Gastroesophageal sphincter (tissue), 4 donors: ENCODE results near the gene FAM193A. TPM values are rescaled to one million over a fixed set of nuclear protein-coding genes. Genes with fewer than 3 reads are reported as not detected.

ENCODE experiments used
- ATAC-seq: fragments of 150-250 bp; one replicate; pipeline ENCODE4 v1.9.1; 2016; ENCODE audit warnings: mild to moderate bottlenecking, moderate library complexity
- H3K27ac ChIP-seq, 4 donors: fragments of 200-600 bp; sonication (generic) in 3 of 4; 1 replicate in 3 of 4; 2 replicates in 1 of 4; pipeline ENCODE4 v1.5.1; 2016 to 2019
- H3K27me3 ChIP-seq: fragments of 200-600 bp; sonication (generic); one replicate; pipeline ENCODE4 v1.5.1; 2019
- H3K36me3 ChIP-seq, 2 donors: fragments of 200-600 bp; sonication (generic); one replicate each; pipeline ENCODE4 v1.5.1; 2019; ENCODE audit warnings: control low read depth in 1 of 2
- H3K4me1 ChIP-seq, 3 donors: fragments of 200-600 bp; sonication (generic); 1 replicate in 2 of 3; 2 replicates in 1 of 3; pipeline ENCODE4 v1.5.1; 2016 to 2019; ENCODE audit warnings: control low read depth in 2 of 3
- H3K4me3 ChIP-seq, 2 donors: fragments of 200-600 bp; sonication (generic); one replicate each; pipeline ENCODE4 v1.5.1; 2019; ENCODE audit warnings: mild to moderate bottlenecking in 1 of 2, moderate library complexity in 1 of 2
- H3K9me3 ChIP-seq, 3 donors: fragments of 200-600 bp; sonication (generic); one replicate each; pipeline ENCODE4 v1.5.1; 2017 to 2019; ENCODE audit warnings: control low read depth in 2 of 3
- CTCF ChIP-seq, 4 experiments: fragments of 200-600 bp in 2 of 4; fragments of 450-650 bp in 2 of 4; sonication (generic) in 1 of 4; IDR thresholded peaks; one replicate each; pipeline ENCODE4 v1.5.1; 2017 to 2019; ENCODE audit warnings: antibody characterized with exemption in 4 of 4, mild to moderate bottlenecking in 2 of 4, moderate library complexity in 2 of 4
- EP300 ChIP-seq: sonication (generic); formaldehyde crosslinking; IDR thresholded peaks from one replicate; pipeline ENCODE4 v1.6.1; 2017; ENCODE audit warnings: antibody characterized with exemption, mild to moderate bottlenecking
- POLR2A ChIP-seq, 2 donors: fragments of 450-650 bp; IDR thresholded peaks; one replicate each; pipeline ENCODE4 v1.6.1; 2017; ENCODE audit warnings: antibody characterized with exemption in 2 of 2, mild to moderate bottlenecking in 2 of 2, moderate library complexity in 1 of 2
- POLR2AphosphoS5 ChIP-seq: sonication (generic); formaldehyde crosslinking; IDR thresholded peaks from one replicate; pipeline ENCODE4 v1.6.1; 2017; ENCODE audit warnings: antibody characterized with exemption
- WGBS, 2 donors: methylation state at CpG; one replicate each; pipeline ENCODE4 v1.1.5; 2018; ENCODE audit warnings: low coverage in 1 of 2; 5-methylcytosine and 5-hydroxymethylcytosine counted together
- total RNA-seq, 4 donors: library from RNA; depleted of rRNA; stranded (reverse); fragments of >200 nt; gene quantifications; one replicate each; pipeline ENCODE4 v1.1.0, GENCODE V29; 2016

FAM193A gene
- total RNA-seq, 4 donors from 2014 or later: 24.5 to 35.6 (median 30.2) TPM

- TF ChIP-seq POLR2AphosphoS5: no peak
- no peak for TF ChIP-seq POLR2A (IDR thresholded peaks at IDR 0.05)
- no peak for TF ChIP-seq CTCF (IDR thresholded peaks at IDR 0.05)
- TF ChIP-seq EP300: no peak
- ATAC-seq: no peak
- Histone ChIP-seq H3K27ac (no peak overlapping the region), H3K9me3 (no peaks in the 10 kb centered on the region), H3K27me3 (no peaks in the 10 kb centered on the region), H3K4me3 (no peak overlapping the region), H3K4me1 (peaks cover 0 to 69% (median 8%) of the 10 kb centered on the region in 3 donors), H3K36me3 (peaks cover 0 to 9% of the 10 kb centered on the region in 2 donors)
- WGBS, 2 donors: 83 to 98% methylated on average over 6 of the region's 7 CpGs
Measured at GRCh38 chr4:2621419-2621818, 85.0 kb downstream of the FAM193A start.

- no peak for ATAC-seq
- no peak overlapping the region for H3K4me3 ChIP-seq
- peaks cover 0 to 29% of the 10 kb centered on the region in 2 donors for H3K36me3 ChIP-seq
- peaks cover 0 to 63% (median 8%) of the 10 kb centered on the region in 3 donors for H3K4me1 ChIP-seq
- TF ChIP-seq POLR2A (IDR thresholded peaks at IDR 0.05) (no peak), EP300 (no peak)
- H3K27me3 ChIP-seq: no peaks in the 10 kb centered on the region
- no peak overlapping the region for H3K27ac ChIP-seq
- 94% methylated on average over 5 of the region's 6 CpGs; no CpG with 5 or more reads in 1 of the 2 donors for whole genome bisulfite sequencing, 2 donors
- H3K9me3 ChIP-seq: no peaks in the 10 kb centered on the region
Measured at GRCh38 chr4:2623442-2623841, 87.0 kb downstream of the FAM193A start.

GRCh38 chr4:2624782-2625530, 88.5 kb downstream of the FAM193A start:
- Histone ChIP-seq H3K4me1 (peaks cover 0 to 54% (median 8%) of the 10 kb centered on the region in 3 donors), H3K27me3 (no peaks in the 10 kb centered on the region), H3K9me3 (no peaks in the 10 kb centered on the region), H3K4me3 (no peak overlapping the region), H3K36me3 (peaks cover 0 to 39% of the 10 kb centered on the region in 2 donors), H3K27ac (peak overlapping the region in 1 of 4 donors; percentile 15)
- TF ChIP-seq EP300: no peak
- no peak for TF ChIP-seq POLR2AphosphoS5
- no peak for TF ChIP-seq POLR2A (IDR thresholded peaks at IDR 0.05)
- TF ChIP-seq CTCF (IDR thresholded peaks at IDR 0.05): no peak
- 26 to 50% methylated on average over 14 to 18 of the region's 22 CpGs for WGBS, 2 donors
- ATAC-seq: no peak

GRCh38 chr4:2626231-2626630, 89.8 kb downstream of the FAM193A start:
- 60 to 80% methylated on average over 1 of the region's 10 CpGs for WGBS, 2 donors
- H3K27ac ChIP-seq: no peak overlapping the region
- no peaks in the 10 kb centered on the region for H3K27me3 ChIP-seq
- no peak for TF ChIP-seq EP300
- H3K36me3 ChIP-seq: peaks cover 0 to 52% of the 10 kb centered on the region in 2 donors
- H3K9me3 ChIP-seq: no peaks in the 10 kb centered on the region
- H3K4me1 ChIP-seq: peaks cover 0 to 45% (median 8%) of the 10 kb centered on the region in 3 donors
- H3K4me3 ChIP-seq: no peak overlapping the region
- no peak for ATAC-seq

- WGBS, 2 donors: 80 to 93% methylated on average over 1 to 3 of the region's 24 CpGs
- ATAC-seq: no peak
Measured at GRCh38 chr4:2630556-2631273, 94.3 kb downstream of the FAM193A start.

More at GRCh38 chr4:2630556-2631273, 94.3 kb downstream of the FAM193A start:
- peaks cover 0 to 83% of the 10 kb centered on the region in 2 donors for H3K36me3 ChIP-seq
- TF ChIP-seq EP300 (no peak), POLR2A (IDR thresholded peaks at IDR 0.05) (no peak), CTCF (IDR thresholded peaks at IDR 0.05) (no peak), POLR2AphosphoS5 (no peak)
- H3K27ac ChIP-seq: no peak overlapping the region
- no peak overlapping the region for H3K4me3 ChIP-seq
- peaks cover 0 to 5% (median 0%) of the 10 kb centered on the region in 3 donors for H3K4me1 ChIP-seq
- H3K27me3 ChIP-seq: no peaks in the 10 kb centered on the region
- H3K9me3 ChIP-seq: no peaks in the 10 kb centered on the region
